H9 (cell line): ENCODE results near the gene TRAF5. TPM values are rescaled to one million over a fixed set of nuclear protein-coding genes. Genes with fewer than 3 reads are reported as not detected.

Experiments used
- DNase-seq: peaks from one replicate; pipeline ENCODE4 v3.0.0-alpha.2; 2017
- H2AFZ ChIP-seq: one replicate; pipeline ENCODE4 v1.6.1; 2013; ENCODE audit warnings: mild to moderate bottlenecking, low read length, control low read depth, moderate library complexity
- H2AK5ac ChIP-seq: 2 replicates; pipeline ENCODE4 v1.6.1; 2013; ENCODE audit warnings: low read length, control low read depth, mixed read lengths; ENCODE audit not compliant: insufficient read length
- H2BK120ac ChIP-seq: one replicate; pipeline ENCODE4 v1.6.1; 2013; ENCODE audit warnings: low read depth, mild to moderate bottlenecking, low read length, control low read depth, inconsistent platforms; ENCODE audit not compliant: poor library complexity, severe bottlenecking
- H2BK12ac ChIP-seq: 2 replicates; pipeline ENCODE4 v1.6.1; 2013; ENCODE audit warnings: low read length, control low read depth, mixed read lengths, low read depth; ENCODE audit not compliant: insufficient read length
- H2BK15ac ChIP-seq: 2 replicates; pipeline ENCODE4 v1.6.1; 2013; ENCODE audit warnings: low read depth, low read length, control low read depth
- H2BK20ac ChIP-seq: one replicate; pipeline ENCODE4 v1.6.1; 2013; ENCODE audit warnings: low read depth, mild to moderate bottlenecking, low read length, control low read depth, inconsistent platforms; ENCODE audit not compliant: poor library complexity, severe bottlenecking
- H2BK5ac ChIP-seq: 2 replicates; pipeline ENCODE4 v1.6.1; 2013; ENCODE audit warnings: low read length, control low read depth, mixed read lengths; ENCODE audit not compliant: insufficient read length
- H3K14ac ChIP-seq: 2 replicates; pipeline ENCODE4 v1.6.1; 2013; ENCODE audit warnings: low read length, control low read depth; ENCODE audit not compliant: insufficient read depth
- H3K18ac ChIP-seq: 2 replicates; pipeline ENCODE4 v1.6.1; 2013; ENCODE audit warnings: low read depth, mild to moderate bottlenecking, mixed read lengths, low read length, control low read depth; ENCODE audit not compliant: insufficient read length
- H3K23ac ChIP-seq: 2 replicates; pipeline ENCODE4 v1.6.1; 2013; ENCODE audit warnings: low read length, control low read depth, mixed read lengths, low read depth; ENCODE audit not compliant: insufficient read length
- H3K23me2 ChIP-seq: 2 replicates; pipeline ENCODE4 v1.6.1; 2013; ENCODE audit warnings: low read depth, mild to moderate bottlenecking, mixed read lengths, low read length, control low read depth; ENCODE audit not compliant: insufficient read length, poor library complexity, severe bottlenecking
- H3K27ac ChIP-seq: 2 replicates; pipeline ENCODE4 v1.5.1; 2013; ENCODE audit warnings: low read length, control low read depth, mixed read lengths, low read depth; ENCODE audit not compliant: insufficient read length
- H3K27me3 ChIP-seq: 2 replicates; pipeline ENCODE4 v1.6.1; 2013; ENCODE audit warnings: low read length, control low read depth, inconsistent platforms; ENCODE audit not compliant: insufficient read depth
- H3K4ac ChIP-seq: 2 replicates; pipeline ENCODE4 v1.6.1; 2013; ENCODE audit warnings: low read depth, mild to moderate bottlenecking, control low read depth, inconsistent platforms, low read length, moderate library complexity
- H3K4me1 ChIP-seq: 2 replicates; pipeline ENCODE4 v1.6.1; 2013; ENCODE audit warnings: low read length, control low read depth, inconsistent platforms; ENCODE audit not compliant: insufficient read depth
- H3K4me2 ChIP-seq: 2 replicates; pipeline ENCODE4 v1.6.1; 2013; ENCODE audit warnings: low read length, control low read depth, mixed read lengths; ENCODE audit not compliant: insufficient read length, insufficient read depth
- H3K56ac ChIP-seq: 2 replicates; pipeline ENCODE4 v1.6.1; 2013; ENCODE audit warnings: low read depth, mild to moderate bottlenecking, mixed read lengths, low read length, control low read depth; ENCODE audit not compliant: insufficient read length
- H3K79me1 ChIP-seq: 2 replicates; pipeline ENCODE4 v1.6.1; 2013; ENCODE audit warnings: low read depth, mild to moderate bottlenecking, moderate library complexity, low read length, control low read depth, inconsistent platforms; ENCODE audit not compliant: insufficient read depth, poor library complexity, severe bottlenecking
- H3K79me2 ChIP-seq: 2 replicates; pipeline ENCODE4 v1.6.1; 2013; ENCODE audit warnings: low read length, control low read depth, inconsistent platforms; ENCODE audit not compliant: insufficient read depth
- H3K9ac ChIP-seq: 2 replicates; pipeline ENCODE4 v1.6.1; 2013; ENCODE audit warnings: low read length, control low read depth, mixed read lengths; ENCODE audit not compliant: insufficient read length; ENCODE audit errors: extremely low read depth
- H3K9me3 ChIP-seq: one replicate; pipeline ENCODE4 v1.6.1; 2013; ENCODE audit warnings: low read depth, low read length, inconsistent platforms; ENCODE audit not compliant: control insufficient read depth
- H3T11ph ChIP-seq: one replicate; pipeline ENCODE4 v1.6.1; 2013; ENCODE audit warnings: mild to moderate bottlenecking, low read length, control low read depth, inconsistent platforms
- H4K20me1 ChIP-seq: one replicate; pipeline ENCODE4 v1.6.1; 2013; ENCODE audit not compliant: control insufficient read depth, insufficient read length, insufficient read depth
- H4K5ac ChIP-seq: 2 replicates; pipeline ENCODE4 v1.6.1; 2013; ENCODE audit warnings: low read depth, mild to moderate bottlenecking, mixed read lengths, low read length, control low read depth; ENCODE audit not compliant: insufficient read length
- H4K8ac ChIP-seq: replicated peaks from 2 replicates; pipeline ENCODE4 v1.6.1; 2013; ENCODE audit warnings: low read length, control low read depth, mixed read lengths, low read depth; ENCODE audit not compliant: insufficient read length
- H4K91ac ChIP-seq: 2 replicates; pipeline ENCODE4 v1.6.1; 2013; ENCODE audit warnings: low read depth, mild to moderate bottlenecking, moderate library complexity, mixed read lengths, low read length, control low read depth; ENCODE audit not compliant: insufficient read length
- H3K27ac Mint-ChIP-seq, 3 experiments: 2 replicates in 2 of 3; 3 replicates in 1 of 3; pipeline ENCODE4 v1.8.0; 2020 to 2021; ENCODE audit warnings: mixed read lengths in 3 of 3, mild to moderate bottlenecking in 1 of 3, moderate library complexity in 1 of 3
- H3K27me3 Mint-ChIP-seq: 2 replicates; pipeline ENCODE4 v1.8.0; 2021; ENCODE audit warnings: low read depth, mild to moderate bottlenecking, moderate library complexity, mixed read lengths
- H3K36me3 Mint-ChIP-seq, 3 experiments: 2 replicates in 2 of 3; 3 replicates in 1 of 3; pipeline ENCODE4 v1.8.0; 2020 to 2021; ENCODE audit warnings: low read depth in 3 of 3, mixed read lengths in 3 of 3; ENCODE audit not compliant: insufficient read depth in 1 of 3
- H3K4me1 Mint-ChIP-seq, 2 experiments: 2 replicates each; pipeline ENCODE4 v1.8.0; 2020; ENCODE audit warnings: mixed read lengths in 2 of 2
- H3K4me3 Mint-ChIP-seq, 2 experiments: 2 replicates in 1 of 2; 3 replicates in 1 of 2; pipeline ENCODE4 v1.8.0; 2020 to 2021; ENCODE audit warnings: mild to moderate bottlenecking in 2 of 2, mixed read lengths in 2 of 2, moderate library complexity in 1 of 2
- H3K9me3 Mint-ChIP-seq, 2 experiments: 2 replicates in 1 of 2; 3 replicates in 1 of 2; pipeline ENCODE4 v1.8.0; 2020; ENCODE audit warnings: mild to moderate bottlenecking in 2 of 2, mixed read lengths in 2 of 2, moderate library complexity in 1 of 2
- WGBS: extraction: QIAGEN DNeasy Blood & Tissue Kit; methylation state at CpG from one replicate; pipeline ENCODE4 v1.1.7; 2013; ENCODE audit warnings: missing lambda C conversion rate, low lambda C conversion rate, mixed read lengths; ENCODE audit not compliant: insufficient read length; ENCODE audit errors: extremely low coverage; 5-methylcytosine and 5-hydroxymethylcytosine counted together
- long read RNA-seq: library from polyadenylated mRNA; unstranded; transcript quantifications from one replicate; pipeline ENCODE4 v2.0.0, GENCODE V29; 2020
- total RNA-seq: library from RNA; stranded (reverse); gene quantifications from 2 replicates; pipeline ENCODE4 v1.2.1, GENCODE V29; 2021
- TF ChIP-seq, protein P1 (sequence below): fragments of 200-600 bp; sonication (generic); conservative IDR thresholded peaks from 3 replicates; pipeline ENCODE4 v1.8.0; 2021; ENCODE audit warnings: antibody characterized with exemption, mild to moderate bottlenecking

TRAF5 gene, protein sequence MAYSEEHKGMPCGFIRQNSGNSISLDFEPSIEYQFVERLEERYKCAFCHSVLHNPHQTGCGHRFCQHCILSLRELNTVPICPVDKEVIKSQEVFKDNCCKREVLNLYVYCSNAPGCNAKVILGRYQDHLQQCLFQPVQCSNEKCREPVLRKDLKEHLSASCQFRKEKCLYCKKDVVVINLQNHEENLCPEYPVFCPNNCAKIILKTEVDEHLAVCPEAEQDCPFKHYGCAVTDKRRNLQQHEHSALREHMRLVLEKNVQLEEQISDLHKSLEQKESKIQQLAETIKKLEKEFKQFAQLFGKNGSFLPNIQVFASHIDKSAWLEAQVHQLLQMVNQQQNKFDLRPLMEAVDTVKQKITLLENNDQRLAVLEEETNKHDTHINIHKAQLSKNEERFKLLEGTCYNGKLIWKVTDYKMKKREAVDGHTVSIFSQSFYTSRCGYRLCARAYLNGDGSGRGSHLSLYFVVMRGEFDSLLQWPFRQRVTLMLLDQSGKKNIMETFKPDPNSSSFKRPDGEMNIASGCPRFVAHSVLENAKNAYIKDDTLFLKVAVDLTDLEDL
- total RNA-seq = 16.8 and 19.1 TPM in 2 replicates
- long read RNA-seq, transcript TRAF5-201 (11 exons, 3,972 nt) = major isoform, 42 of 62 reads
- long read RNA-seq, partial matches to known transcripts = 8 of 62 reads
- long read RNA-seq, other reads (novel, unspliced or antisense) = 11 of 62 reads

DNA sequence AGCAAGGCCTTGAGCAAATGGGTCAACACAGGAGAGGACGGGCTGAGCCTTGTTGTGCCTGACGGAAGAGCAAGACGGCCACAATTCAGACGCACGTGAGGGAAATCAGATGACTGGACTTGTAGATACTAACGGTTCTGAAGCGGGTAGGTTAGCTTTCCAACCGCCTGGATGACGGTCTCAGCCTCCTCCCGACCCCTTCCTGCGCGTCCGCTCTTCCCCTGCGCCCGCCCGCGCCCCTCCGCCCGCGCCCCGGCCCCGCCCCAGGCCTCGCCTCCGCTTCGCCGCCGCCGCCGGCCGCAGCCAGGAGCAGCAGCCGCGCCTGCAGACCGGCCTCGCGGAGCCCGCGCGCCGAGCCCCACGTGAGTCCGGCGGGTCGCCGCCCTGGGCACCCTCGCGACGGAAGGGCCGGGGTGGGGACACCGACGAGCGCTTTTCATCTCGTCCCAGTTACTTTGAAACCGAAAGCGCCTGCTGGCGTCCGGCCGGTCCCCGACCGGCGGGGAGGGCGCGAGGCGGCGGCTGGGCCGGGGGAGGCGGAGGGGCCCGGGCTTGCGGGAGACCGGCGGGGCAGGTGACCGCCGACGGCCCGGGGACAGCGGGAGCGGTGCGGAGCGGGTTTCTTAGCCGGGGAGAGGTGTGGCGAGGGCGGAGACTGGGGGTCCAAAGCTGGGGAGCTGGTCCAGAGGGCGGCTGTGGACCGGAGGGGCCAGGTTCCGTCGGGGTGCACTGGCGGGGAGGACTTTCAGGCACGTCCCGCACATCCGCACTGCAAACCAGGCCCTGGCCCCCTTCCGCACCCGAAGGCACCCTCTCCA lies at the start of gene TRAF5:
TSS of gene TRAF5 (plus strand) at position 306 of the 818 bp plus-strand sequence. CDS start 26,407 bp downstream, outside the sequence.
- WGBS = no CpG with 5 or more reads among the region's 91 CpGs
- Histone ChIP-seq H3K27ac (no peak within 1 kb of the TSS), H3T11ph (no peak within 1 kb of the TSS), H4K8ac (no peak within 1 kb of the TSS), H3K4ac (no peak within 1 kb of the TSS), H3K56ac (no peak within 1 kb of the TSS), H3K14ac (peak within 1 kb of the TSS; percentile 86; the same call in 1 of the 2 replicates), H2BK15ac (no peak within 1 kb of the TSS), H3K18ac (no peak within 1 kb of the TSS), H3K79me1 (no peaks in the 10 kb centered on the region), H3K9ac (no peak within 1 kb of the TSS), H4K20me1 (no peaks in the 10 kb centered on the region), H3K23ac (no peak within 1 kb of the TSS), H4K5ac (no peak within 1 kb of the TSS), H3K4me1 (peaks cover 11% of the 10 kb centered on the region; the same call in 1 of the 2 replicates), H4K91ac (no peak within 1 kb of the TSS), H2AFZ (peak within 1 kb of the TSS; percentile 5), H2BK5ac (no peak within 1 kb of the TSS), H2BK12ac (no peak within 1 kb of the TSS), H2AK5ac (no peak within 1 kb of the TSS), H3K23me2 (peaks cover 14% of the 10 kb centered on the region), H3K4me2 (peak within 1 kb of the TSS; percentile 27), H2BK120ac (no peak within 1 kb of the TSS), H2BK20ac (no peak within 1 kb of the TSS), H3K27me3 (no peaks in the 10 kb centered on the region), H3K9me3 (no peaks in the 10 kb centered on the region), H3K79me2 (peaks cover 3% of the 10 kb centered on the region; the same call in 1 of the 2 replicates)
- peaks cover 0 to 14% (median 0%) of the 10 kb centered on the region in 3 experiments; a peak in 5 of 7 replicates for H3K36me3 Mint-ChIP-seq
- peak within 1 kb of the TSS; percentile 86 to 90 for H3K4me3 Mint-ChIP-seq
- H3K4me1 Mint-ChIP-seq = peaks cover 49 to 51% of the 10 kb centered on the region in 2 experiments
- H3K9me3 Mint-ChIP-seq = no peaks in the 10 kb centered on the region
- peak; percentile 67 for DNase-seq
- TF ChIP-seq, protein P1, sequence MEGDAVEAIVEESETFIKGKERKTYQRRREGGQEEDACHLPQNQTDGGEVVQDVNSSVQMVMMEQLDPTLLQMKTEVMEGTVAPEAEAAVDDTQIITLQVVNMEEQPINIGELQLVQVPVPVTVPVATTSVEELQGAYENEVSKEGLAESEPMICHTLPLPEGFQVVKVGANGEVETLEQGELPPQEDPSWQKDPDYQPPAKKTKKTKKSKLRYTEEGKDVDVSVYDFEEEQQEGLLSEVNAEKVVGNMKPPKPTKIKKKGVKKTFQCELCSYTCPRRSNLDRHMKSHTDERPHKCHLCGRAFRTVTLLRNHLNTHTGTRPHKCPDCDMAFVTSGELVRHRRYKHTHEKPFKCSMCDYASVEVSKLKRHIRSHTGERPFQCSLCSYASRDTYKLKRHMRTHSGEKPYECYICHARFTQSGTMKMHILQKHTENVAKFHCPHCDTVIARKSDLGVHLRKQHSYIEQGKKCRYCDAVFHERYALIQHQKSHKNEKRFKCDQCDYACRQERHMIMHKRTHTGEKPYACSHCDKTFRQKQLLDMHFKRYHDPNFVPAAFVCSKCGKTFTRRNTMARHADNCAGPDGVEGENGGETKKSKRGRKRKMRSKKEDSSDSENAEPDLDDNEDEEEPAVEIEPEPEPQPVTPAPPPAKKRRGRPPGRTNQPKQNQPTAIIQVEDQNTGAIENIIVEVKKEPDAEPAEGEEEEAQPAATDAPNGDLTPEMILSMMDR = no peak
- H3K27ac Mint-ChIP-seq = peak within 1 kb of the TSS in 1 of 3 experiments; percentile 16; a peak in 1 of 7 replicates
- H3K27me3 Mint-ChIP-seq = peaks cover 22% of the 10 kb centered on the region
